ENCODE results near the gene ECHDC3.
"Not testable (repeated sequence)": the region's sequence is repeated elsewhere in the genome, so short reads cannot be mapped to it uniquely, and the experiment has no call there.

ECHDC3 gene

GRCh38 chr10:11742009-11742778, at the start of gene ECHDC3:
Gene ECHDC3, plus strand, starts transcription at chr10:11742382. Its CDS starts 195 bp downstream, at chr10:11742577.
- peak in 1 of 2 donors; percentile 11 for DNase-seq

GRCh38 chr10:11693376-11693775, 48.8 kb upstream of the ECHDC3 start:
- no peak for DNase-seq

GRCh38 chr10:11695779-11696178, 46.4 kb upstream of the ECHDC3 start:
- no peak for DNase-seq

GRCh38 chr10:11697718-11698527, 44.3 kb upstream of the ECHDC3 start:
- no peak for DNase-seq

- DNase-seq, result no peak
These were observed 43.3 kb upstream of the ECHDC3 start for GRCh38 chr10:11698691-11699549.

GRCh38 chr10:11699550-11700097, 42.6 kb upstream of the ECHDC3 start:
- DNase-seq, result no peak

- no peak for DNase-seq
These were observed 41.6 kb upstream of the ECHDC3 start for GRCh38 chr10:11700539-11700938.

GRCh38 chr10:11701451-11702095, 40.6 kb upstream of the ECHDC3 start:
- DNase-seq, result no peak

- DNase-seq, result no peak
These were observed 39.9 kb upstream of the ECHDC3 start for GRCh38 chr10:11702264-11702663.

- DNase-seq, result no peak
These were observed 38.1 kb upstream of the ECHDC3 start for GRCh38 chr10:11704092-11704491.

GRCh38 chr10:11705722-11706121, 36.5 kb upstream of the ECHDC3 start:
- no peak for DNase-seq

- no peak for DNase-seq
These were observed 35.2 kb upstream of the ECHDC3 start for GRCh38 chr10:11706895-11707567.

- DNase-seq, result no peak
These were observed 34.4 kb upstream of the ECHDC3 start for GRCh38 chr10:11707624-11708350.

GRCh38 chr10:11708801-11709200, 33.4 kb upstream of the ECHDC3 start:
- DNase-seq, result not testable (repeated sequence)

- no peak for DNase-seq
These were observed 29.4 kb upstream of the ECHDC3 start for GRCh38 chr10:11712744-11713143.

- DNase-seq, result no peak
These were observed 28.9 kb upstream of the ECHDC3 start for GRCh38 chr10:11713186-11713743.

- peak in 1 of 2 donors; percentile 26 for DNase-seq
These were observed 28.2 kb upstream of the ECHDC3 start for GRCh38 chr10:11713963-11714362.

GRCh38 chr10:11714750-11715365, 27.3 kb upstream of the ECHDC3 start:
- DNase-seq, result no peak

GRCh38 chr10:11715815-11716494, 26.2 kb upstream of the ECHDC3 start:
- no peak for DNase-seq
